Prostate gland (tissue), 2 donors: Measurements from ENCODE around the gene VCAN. TPM values are rescaled to one million over a fixed set of nuclear protein-coding genes. Genes with fewer than 3 reads are reported as not detected.

Experiments
- DNase-seq: peaks from one replicate; pipeline ENCODE4 v3.0.0-alpha.2; 2019; ENCODE audit warnings: low spot score
- H3K27ac ChIP-seq, 2 donors: fragments of 200-600 bp; sonication (generic); 2 replicates each; pipeline ENCODE4 v1.5.1; 2017 to 2019
- H3K27me3 ChIP-seq: fragments of 200-600 bp; sonication (generic); replicated peaks from 2 replicates; pipeline ENCODE4 v1.5.1; 2019; ENCODE audit not compliant: insufficient read depth
- H3K36me3 ChIP-seq, 2 donors: fragments of 200-600 bp; sonication (generic); 1 replicate in 1 of 2; 2 replicates in 1 of 2; pipeline versions ENCODE4 v1.5.1 to v1.8.1; 2017 to 2019
- H3K4me1 ChIP-seq: fragments of 200-600 bp; sonication (generic); replicated peaks from 2 replicates; pipeline ENCODE4 v1.5.1; 2019
- H3K4me3 ChIP-seq, 2 donors: fragments of 200-600 bp; sonication (generic); 2 replicates each; pipeline ENCODE4 v1.5.1; 2017 to 2019
- H3K9me3 ChIP-seq: fragments of 200-600 bp; sonication (generic); 2 replicates; pipeline ENCODE4 v1.5.1; 2017
- POLR2A ChIP-seq: fragments of 450-650 bp; IDR thresholded peaks from one replicate; pipeline ENCODE4 v1.6.1; 2016; ENCODE audit warnings: antibody characterized with exemption, mild to moderate bottlenecking
- POLR2AphosphoS5 ChIP-seq: sonication (generic); formaldehyde crosslinking; IDR thresholded peaks from one replicate; pipeline ENCODE4 v1.6.1; 2017; ENCODE audit warnings: antibody characterized with exemption
- WGBS: methylation state at CpG from one replicate; pipeline ENCODE4 v1.1.5; 2018; 5-methylcytosine and 5-hydroxymethylcytosine counted together
- intact Hi-C: fragments of 100-400 bp; cut with DNase I; formaldehyde crosslinking; loops from one replicate; pipeline ENCODE4 v1.14.2; 2022
- total RNA-seq, 2 donors: library from RNA; depleted of rRNA; stranded (reverse); fragments of >200 nt; gene quantifications; one replicate each; pipeline ENCODE4 v1.1.0, GENCODE V29; 2016
- TF ChIP-seq, protein P1 (sequence below), 4 experiments: fragments of 200-600 bp in 2 of 4; fragments of 450-650 bp in 2 of 4; sonication (generic) in 2 of 4; IDR thresholded peaks; 1 replicate in 3 of 4; 2 replicates in 1 of 4; pipeline ENCODE4 v1.5.1; 2016 to 2019; ENCODE audit warnings: antibody characterized with exemption in 4 of 4, mild to moderate bottlenecking in 2 of 4, moderate library complexity in 2 of 4

Gene VCAN
- total RNA-seq, 2 donors from 2014 or later: 24.4 to 72.9 TPM

DNA sequence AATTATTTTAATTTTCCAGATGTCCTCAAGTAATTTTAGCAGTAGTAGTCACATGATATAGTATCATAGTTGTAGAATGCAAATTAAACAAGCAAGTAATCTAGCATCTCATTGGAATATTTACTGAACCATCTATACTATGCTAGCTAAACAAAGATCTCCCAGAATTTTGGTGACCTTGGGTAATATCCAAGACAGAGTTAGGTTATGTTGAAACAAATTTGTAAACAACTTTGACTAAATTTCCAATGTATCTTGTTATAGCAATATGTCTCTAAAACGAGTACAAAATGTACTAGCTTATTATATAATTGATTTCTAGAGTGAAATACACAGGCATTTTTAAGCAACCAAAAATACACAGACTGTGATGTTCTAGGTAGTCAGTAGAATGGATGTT is 41.5 kb downstream of the VCAN start:
- no peak overlapping the region for H3K4me3 ChIP-seq
- H3K27ac ChIP-seq: no peak overlapping the region
- no peak for TF ChIP-seq POLR2A
- TF ChIP-seq, protein P1, sequence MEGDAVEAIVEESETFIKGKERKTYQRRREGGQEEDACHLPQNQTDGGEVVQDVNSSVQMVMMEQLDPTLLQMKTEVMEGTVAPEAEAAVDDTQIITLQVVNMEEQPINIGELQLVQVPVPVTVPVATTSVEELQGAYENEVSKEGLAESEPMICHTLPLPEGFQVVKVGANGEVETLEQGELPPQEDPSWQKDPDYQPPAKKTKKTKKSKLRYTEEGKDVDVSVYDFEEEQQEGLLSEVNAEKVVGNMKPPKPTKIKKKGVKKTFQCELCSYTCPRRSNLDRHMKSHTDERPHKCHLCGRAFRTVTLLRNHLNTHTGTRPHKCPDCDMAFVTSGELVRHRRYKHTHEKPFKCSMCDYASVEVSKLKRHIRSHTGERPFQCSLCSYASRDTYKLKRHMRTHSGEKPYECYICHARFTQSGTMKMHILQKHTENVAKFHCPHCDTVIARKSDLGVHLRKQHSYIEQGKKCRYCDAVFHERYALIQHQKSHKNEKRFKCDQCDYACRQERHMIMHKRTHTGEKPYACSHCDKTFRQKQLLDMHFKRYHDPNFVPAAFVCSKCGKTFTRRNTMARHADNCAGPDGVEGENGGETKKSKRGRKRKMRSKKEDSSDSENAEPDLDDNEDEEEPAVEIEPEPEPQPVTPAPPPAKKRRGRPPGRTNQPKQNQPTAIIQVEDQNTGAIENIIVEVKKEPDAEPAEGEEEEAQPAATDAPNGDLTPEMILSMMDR (IDR thresholded peaks at IDR 0.05): no peak
- no peak for TF ChIP-seq POLR2AphosphoS5
- H3K9me3 ChIP-seq: no peaks in the 10 kb centered on the region
- WGBS: 61% methylated on average over 1 of the region's 1 CpG
- H3K4me1 ChIP-seq: no peaks in the 10 kb centered on the region
- intact Hi-C loops: no loop called here
- H3K27me3 ChIP-seq: no peaks in the 10 kb centered on the region
- no peak for DNase-seq
- H3K36me3 ChIP-seq: no peaks in the 10 kb centered on the region

DNA sequence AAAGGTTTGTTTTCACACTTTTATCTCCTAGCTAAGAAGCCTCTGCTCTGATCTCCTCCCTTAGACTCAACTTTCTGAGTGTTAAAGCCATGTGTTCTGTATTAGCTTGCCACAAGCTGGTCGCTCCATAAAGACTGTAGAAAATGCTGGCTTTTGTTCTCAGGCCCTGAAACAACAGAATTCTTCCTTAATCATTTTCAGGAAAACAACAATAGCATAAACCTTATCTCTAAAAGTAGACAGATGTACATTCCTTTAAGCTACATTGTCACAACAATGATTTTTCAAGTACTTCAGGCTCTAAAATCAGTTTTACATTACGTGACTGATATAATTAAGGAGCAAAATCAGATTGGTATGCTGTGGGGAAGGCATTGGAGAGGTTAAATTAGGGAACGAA is 41.9 kb downstream of the VCAN start:
- Histone ChIP-seq H3K9me3 (no peaks in the 10 kb centered on the region), H3K4me3 (no peak overlapping the region), H3K4me1 (no peaks in the 10 kb centered on the region), H3K27me3 (no peaks in the 10 kb centered on the region), H3K27ac (no peak overlapping the region), H3K36me3 (no peaks in the 10 kb centered on the region)
- WGBS: 81% methylated on average over 3 of the region's 3 CpGs
- TF ChIP-seq, protein P1 (IDR thresholded peaks at IDR 0.05): no peak
- TF ChIP-seq POLR2AphosphoS5: no peak
- TF ChIP-seq POLR2A: no peak
- no peak for DNase-seq
- intact Hi-C loops: no loop called here

DNA sequence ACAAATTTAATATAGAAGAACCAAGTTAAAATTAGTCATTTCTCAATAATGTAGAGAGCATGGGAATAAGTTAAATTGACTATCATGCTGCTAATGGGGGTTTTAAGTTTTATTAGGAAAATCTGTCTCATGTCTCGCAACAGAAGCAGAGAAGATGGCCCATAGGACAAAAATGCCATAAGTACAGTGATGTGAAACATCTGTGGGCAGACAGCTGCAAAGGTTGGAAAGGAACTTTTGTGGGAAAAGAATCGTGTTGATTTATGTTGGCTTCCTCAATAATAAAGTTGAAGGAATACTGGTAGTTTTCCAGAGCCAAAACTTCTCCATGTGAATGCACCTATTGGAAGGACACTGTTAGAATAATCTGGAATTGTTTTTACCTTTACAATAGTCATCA is 44.8 kb downstream of the VCAN start:
- TF ChIP-seq POLR2A (no peak), POLR2AphosphoS5 (no peak)
- TF ChIP-seq, protein P1 (IDR thresholded peaks at IDR 0.05): no peak
- Histone ChIP-seq H3K9me3 (no peaks in the 10 kb centered on the region), H3K4me1 (no peaks in the 10 kb centered on the region), H3K27ac (no peak overlapping the region), H3K36me3 (no peaks in the 10 kb centered on the region), H3K4me3 (no peak overlapping the region), H3K27me3 (no peaks in the 10 kb centered on the region)
- WGBS: 43% methylated on average over 2 of the region's 2 CpGs
- DNase-seq: no peak
- intact Hi-C loops: no loop called here

DNA sequence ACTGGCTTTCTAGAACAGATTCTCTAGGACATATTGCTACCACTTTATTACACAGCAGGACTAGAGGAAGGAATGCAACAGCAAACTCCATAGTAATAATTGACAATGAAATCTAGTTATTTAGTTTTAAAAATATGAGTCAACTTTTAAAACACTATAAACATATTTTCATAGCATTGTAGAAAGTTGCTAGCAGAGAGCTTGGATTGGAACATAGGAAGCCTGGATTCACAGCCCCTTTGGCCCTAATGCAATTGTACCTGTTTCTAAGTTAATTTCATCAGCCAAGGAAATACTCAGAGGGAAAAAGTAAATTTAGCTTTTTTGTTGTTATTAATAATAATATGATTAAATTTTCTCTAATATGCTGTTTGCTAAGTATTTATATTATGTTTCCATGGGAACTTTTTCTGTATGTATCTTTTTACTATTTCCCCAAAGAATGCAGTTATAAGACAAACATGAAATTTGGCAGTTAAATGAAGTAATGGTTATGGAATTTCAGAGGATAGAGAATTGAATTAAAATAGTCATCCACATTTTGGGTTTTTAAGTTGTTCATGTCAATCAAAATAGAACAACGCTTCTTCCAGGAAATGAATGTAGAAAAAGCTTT is 45.6 kb downstream of the VCAN start:
- DNase-seq: no peak
- no peak overlapping the region for H3K27ac ChIP-seq
- TF ChIP-seq POLR2A: no peak
- no peak overlapping the region for H3K4me3 ChIP-seq
- no peaks in the 10 kb centered on the region for H3K27me3 ChIP-seq
- no peaks in the 10 kb centered on the region for H3K4me1 ChIP-seq
- no peaks in the 10 kb centered on the region for H3K9me3 ChIP-seq
- no peaks in the 10 kb centered on the region for H3K36me3 ChIP-seq
- intact Hi-C loops: no loop called here
- WGBS: 91% methylated on average over 1 of the region's 1 CpG

DNA sequence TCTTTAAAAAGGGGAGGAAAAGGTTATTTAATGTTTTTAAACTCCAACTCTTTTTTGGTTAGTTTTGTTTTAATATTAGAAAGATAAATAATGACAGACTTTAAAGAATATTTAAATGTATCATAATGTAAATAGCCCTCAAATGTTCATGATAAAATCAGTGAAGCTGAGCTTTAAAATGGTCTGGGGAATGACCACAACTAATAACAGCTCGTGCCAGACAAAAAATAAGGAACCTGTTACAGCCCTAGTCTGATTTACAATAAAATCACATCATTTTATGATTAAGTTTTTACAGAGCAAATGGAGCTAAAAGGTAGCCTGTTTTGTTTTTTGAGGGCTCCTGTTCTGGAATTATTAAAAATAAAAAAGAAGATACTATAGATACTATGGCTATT is 46.1 kb downstream of the VCAN start:
- TF ChIP-seq POLR2AphosphoS5 (no peak), POLR2A (no peak)
- TF ChIP-seq, protein P1 (IDR thresholded peaks at IDR 0.05): no peak
- H3K4me3 ChIP-seq: no peak overlapping the region
- intact Hi-C loops: no loop called here
- H3K27ac ChIP-seq: no peak overlapping the region
- DNase-seq: no peak
- no peaks in the 10 kb centered on the region for H3K4me1 ChIP-seq
- H3K9me3 ChIP-seq: no peaks in the 10 kb centered on the region
- H3K36me3 ChIP-seq: no peaks in the 10 kb centered on the region
- no peaks in the 10 kb centered on the region for H3K27me3 ChIP-seq
- WGBS: 74% methylated on average over 1 of the region's 1 CpG
